Mucosa of descending colon (tissue), 3 donors: ENCODE results near the gene TMEM250. TPM values are rescaled to one million over a fixed set of nuclear protein-coding genes. Genes with fewer than 3 reads are reported as not detected.

Source experiments
- ATAC-seq: fragments of 200-7000 bp; cut with Tn5 transposase; one replicate; pipeline ENCODE4 v1.9.1; 2020; ENCODE audit warnings: mild to moderate bottlenecking, moderate library complexity
- DNase-seq, 3 donors: peaks; one replicate each; pipeline ENCODE4 v3.0.0-alpha.2; 2020
- H3K36me3 ChIP-seq: fragments of 200-600 bp; one replicate; pipeline ENCODE4 v1.8.0; 2021; ENCODE audit warnings: low read depth, mild to moderate bottlenecking
- H3K4me1 ChIP-seq: fragments of 200-600 bp; one replicate; pipeline ENCODE4 v1.8.0; 2021; ENCODE audit warnings: low read depth, mild to moderate bottlenecking
- H3K4me3 ChIP-seq: fragments of 200-600 bp; one replicate; pipeline ENCODE4 v1.8.0; 2021; ENCODE audit warnings: mild to moderate bottlenecking
- H3K9me3 ChIP-seq: fragments of 200-600 bp; one replicate; pipeline ENCODE4 v1.8.0; 2021; ENCODE audit warnings: mild to moderate bottlenecking
- intact Hi-C, 2 donors: fragments of 100-400 bp; cut with DNase I in 1 of 2; cut with micrococcal nuclease in 1 of 2; formaldehyde crosslinking; loops; one replicate each; pipeline versions ENCODE4 v1.11.0 to v1.11.1; 2022; cut with DNase I, micrococcal nuclease
- total RNA-seq, 3 donors: library from RNA; stranded (reverse); fragmentation: NEBNext Ultra II Directional in 2 of 3; extraction: Animal tissue kit (Norgen Biotek cat#: 25700) in 2 of 3; gene quantifications; one replicate each; pipeline versions ENCODE4 v1.2.1 to v1.2.4, GENCODE V29; 2021 to 2023
- TF ChIP-seq, protein P1 (sequence below): fragments of 200-600 bp; IDR thresholded peaks from one replicate; pipeline ENCODE4 v1.8.0; 2022; ENCODE audit warnings: antibody characterized with exemption, mild to moderate bottlenecking
- donor health status: DM: no; HTN: no; CAD: no; lungs with moderate emphysema.
- donor health status: DM: no; HTN: no; CAD: no.
- donor health status: DM: no; HTN: yes; CAD: no.

Gene TMEM250
- total RNA-seq, 3 donors from 2014 or later = 47.4 to 54.1 (median 52.0) TPM

DNA sequence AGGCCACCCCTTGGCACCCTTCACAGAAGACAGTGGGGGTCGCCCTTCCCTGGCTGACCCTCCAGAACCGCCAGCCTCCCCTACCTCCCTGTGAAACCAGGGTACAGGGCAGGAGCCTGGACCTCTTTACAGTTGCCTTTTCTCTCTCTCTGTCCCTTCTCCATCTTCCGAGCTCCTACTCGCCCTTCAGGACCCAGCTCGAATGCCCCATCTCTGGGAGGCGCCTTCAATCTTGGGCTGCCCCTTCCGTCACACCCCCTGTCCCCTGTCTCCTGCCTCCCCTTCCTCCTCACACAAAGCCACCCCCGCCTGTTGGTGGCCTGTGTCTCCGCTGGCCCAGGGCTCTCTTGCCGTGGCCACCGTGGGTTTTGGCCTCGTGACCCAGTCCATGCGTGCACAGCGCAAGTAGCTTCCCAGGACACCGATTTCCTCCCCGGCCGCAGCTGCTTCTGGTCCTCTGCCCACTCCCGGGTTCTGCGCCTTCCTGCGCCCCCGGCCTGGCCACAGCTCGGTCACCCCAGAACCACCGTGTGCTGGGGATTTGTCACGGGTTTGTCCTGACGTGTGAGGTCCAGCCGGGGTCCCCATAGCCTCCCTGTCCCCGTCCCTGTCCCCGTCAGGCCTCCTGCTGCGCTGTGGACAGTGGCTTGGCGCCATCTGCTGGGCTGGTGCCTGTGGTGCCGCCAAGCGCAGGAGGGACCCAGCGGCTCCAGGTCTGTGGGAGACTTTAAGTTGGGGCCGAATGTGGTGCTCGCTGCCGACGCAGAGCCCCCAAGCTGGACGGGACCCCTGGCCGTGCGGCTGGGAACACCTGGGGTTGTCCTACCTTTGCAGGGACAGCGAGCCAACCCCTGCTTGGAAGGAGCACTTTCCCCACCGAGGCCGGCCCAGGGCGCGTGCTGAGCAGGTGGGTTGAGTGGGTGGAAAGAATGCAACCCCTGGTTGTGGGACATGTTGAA, 4.0 kb upstream of the TMEM250 start:
- ATAC-seq (peak; percentile 31), DNase-seq (peak; percentile 76 to 86 (median 85))

DNA sequence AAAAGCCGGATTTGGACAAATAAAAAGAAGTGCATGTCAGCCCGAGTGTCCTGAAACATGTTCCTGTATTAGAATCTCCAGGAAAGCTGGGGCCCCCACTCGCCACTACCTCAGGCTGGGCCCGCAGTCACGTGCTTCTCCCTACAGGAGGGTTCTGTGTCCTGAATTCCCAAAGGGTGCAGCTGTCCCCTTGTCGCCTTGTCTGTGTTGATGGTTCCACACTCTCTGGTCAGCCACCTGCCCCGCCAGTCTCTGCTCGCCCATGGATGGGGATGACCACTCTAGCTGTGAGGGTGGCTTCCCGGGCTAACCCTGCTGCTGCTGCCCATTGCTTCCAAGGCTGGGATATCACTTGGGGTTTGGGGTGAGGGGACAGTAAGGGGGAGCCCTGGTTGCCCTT, 3.1 kb upstream of the TMEM250 start:
- ATAC-seq = no peak
- TF ChIP-seq, protein P1, sequence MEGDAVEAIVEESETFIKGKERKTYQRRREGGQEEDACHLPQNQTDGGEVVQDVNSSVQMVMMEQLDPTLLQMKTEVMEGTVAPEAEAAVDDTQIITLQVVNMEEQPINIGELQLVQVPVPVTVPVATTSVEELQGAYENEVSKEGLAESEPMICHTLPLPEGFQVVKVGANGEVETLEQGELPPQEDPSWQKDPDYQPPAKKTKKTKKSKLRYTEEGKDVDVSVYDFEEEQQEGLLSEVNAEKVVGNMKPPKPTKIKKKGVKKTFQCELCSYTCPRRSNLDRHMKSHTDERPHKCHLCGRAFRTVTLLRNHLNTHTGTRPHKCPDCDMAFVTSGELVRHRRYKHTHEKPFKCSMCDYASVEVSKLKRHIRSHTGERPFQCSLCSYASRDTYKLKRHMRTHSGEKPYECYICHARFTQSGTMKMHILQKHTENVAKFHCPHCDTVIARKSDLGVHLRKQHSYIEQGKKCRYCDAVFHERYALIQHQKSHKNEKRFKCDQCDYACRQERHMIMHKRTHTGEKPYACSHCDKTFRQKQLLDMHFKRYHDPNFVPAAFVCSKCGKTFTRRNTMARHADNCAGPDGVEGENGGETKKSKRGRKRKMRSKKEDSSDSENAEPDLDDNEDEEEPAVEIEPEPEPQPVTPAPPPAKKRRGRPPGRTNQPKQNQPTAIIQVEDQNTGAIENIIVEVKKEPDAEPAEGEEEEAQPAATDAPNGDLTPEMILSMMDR = no peak
- no peak for DNase-seq

More for the DNA sequence above, 4.0 kb upstream of the TMEM250 start:
- intact Hi-C loops = loop anchor here (2.0 to 10.0 kb wide), 3 partner anchors 154 to 258 kb away; no protein-coding TSS in a partner anchor
- peaks cover 20% of the 10 kb centered on the region for H3K4me1 ChIP-seq
- H3K9me3 ChIP-seq = no peaks in the 10 kb centered on the region
- TF ChIP-seq, protein P1 = peak; percentile 86
- H3K36me3 ChIP-seq = no peaks in the 10 kb centered on the region
- H3K4me3 ChIP-seq = no peak overlapping the region

DNA sequence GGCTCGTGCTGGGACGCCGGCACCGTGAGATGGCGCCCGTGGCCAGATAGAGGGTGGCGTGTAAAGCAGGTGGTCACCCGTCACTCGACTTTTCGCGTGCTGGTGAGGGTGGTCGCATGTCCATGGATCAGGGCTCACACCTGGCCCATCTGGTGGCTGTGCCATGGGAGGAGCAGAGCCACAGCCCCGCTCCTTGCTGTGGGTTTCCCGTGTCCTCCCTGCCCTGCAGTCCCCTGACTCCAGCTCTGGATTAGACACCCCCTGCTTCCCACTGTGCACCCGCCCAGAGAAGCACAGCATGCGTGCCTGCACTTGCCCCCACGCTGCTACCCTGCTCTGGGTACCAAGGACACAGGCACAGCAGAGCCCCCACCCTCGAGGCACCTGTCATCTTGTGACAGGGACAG, 1.8 kb upstream of the TMEM250 start:
- TF ChIP-seq, protein P1 = no peak
- intact Hi-C loops = loop anchor here in 1 of 2 donors (10.0 kb wide), 1 partner anchor 256 kb away; no protein-coding TSS in a partner anchor
- H3K9me3 ChIP-seq = no peaks in the 10 kb centered on the region
- no peak overlapping the region for H3K4me3 ChIP-seq
- DNase-seq (no peak), ATAC-seq (no peak)
- H3K4me1 ChIP-seq = peaks cover 32% of the 10 kb centered on the region
- peaks cover 3% of the 10 kb centered on the region for H3K36me3 ChIP-seq

More for the DNA sequence above, 3.1 kb upstream of the TMEM250 start:
- H3K9me3 ChIP-seq = no peaks in the 10 kb centered on the region
- H3K4me1 ChIP-seq = peaks cover 29% of the 10 kb centered on the region
- H3K36me3 ChIP-seq = no peaks in the 10 kb centered on the region
- no peak overlapping the region for H3K4me3 ChIP-seq
- intact Hi-C loops = loop anchor here (2.0 to 10.0 kb wide), 3 partner anchors 153 to 257 kb away; no protein-coding TSS in a partner anchor

DNA sequence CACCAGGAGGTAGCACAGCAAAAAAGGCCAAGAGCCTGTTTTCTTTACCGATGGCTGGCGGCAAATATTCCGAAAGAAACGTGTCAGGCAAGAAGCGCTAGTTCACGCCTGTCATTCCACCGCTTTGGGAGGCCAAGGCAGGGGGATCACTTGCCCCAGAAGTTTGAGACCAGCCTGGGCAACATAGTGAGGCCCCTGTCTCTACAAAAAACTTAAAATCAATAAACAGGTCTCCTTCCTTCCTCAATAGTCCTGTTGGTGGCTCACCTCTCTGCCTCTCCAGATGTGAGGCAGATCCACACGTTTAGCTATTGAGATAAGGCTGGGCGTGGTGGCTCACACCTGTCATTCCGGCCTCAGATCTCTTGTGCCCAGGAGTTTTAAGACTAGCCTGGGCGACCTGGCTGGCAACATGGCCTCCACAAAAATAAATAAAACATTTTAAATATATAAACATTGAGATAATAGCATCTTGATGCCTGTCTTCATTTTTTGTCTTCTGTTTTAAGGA, 1.3 kb upstream of the TMEM250 start:
- DNase-seq (peak in 1 of 3 donors; percentile 66), ATAC-seq (no peak)
- H3K4me1 ChIP-seq = peaks cover 32% of the 10 kb centered on the region
- H3K9me3 ChIP-seq = no peaks in the 10 kb centered on the region
- H3K4me3 ChIP-seq = no peak overlapping the region
- H3K36me3 ChIP-seq = peaks cover 5% of the 10 kb centered on the region
- intact Hi-C loops = loop anchor here in 1 of 2 donors (10.0 kb wide), 1 partner anchor 255 kb away; no protein-coding TSS in a partner anchor
- TF ChIP-seq, protein P1 = no peak

DNA sequence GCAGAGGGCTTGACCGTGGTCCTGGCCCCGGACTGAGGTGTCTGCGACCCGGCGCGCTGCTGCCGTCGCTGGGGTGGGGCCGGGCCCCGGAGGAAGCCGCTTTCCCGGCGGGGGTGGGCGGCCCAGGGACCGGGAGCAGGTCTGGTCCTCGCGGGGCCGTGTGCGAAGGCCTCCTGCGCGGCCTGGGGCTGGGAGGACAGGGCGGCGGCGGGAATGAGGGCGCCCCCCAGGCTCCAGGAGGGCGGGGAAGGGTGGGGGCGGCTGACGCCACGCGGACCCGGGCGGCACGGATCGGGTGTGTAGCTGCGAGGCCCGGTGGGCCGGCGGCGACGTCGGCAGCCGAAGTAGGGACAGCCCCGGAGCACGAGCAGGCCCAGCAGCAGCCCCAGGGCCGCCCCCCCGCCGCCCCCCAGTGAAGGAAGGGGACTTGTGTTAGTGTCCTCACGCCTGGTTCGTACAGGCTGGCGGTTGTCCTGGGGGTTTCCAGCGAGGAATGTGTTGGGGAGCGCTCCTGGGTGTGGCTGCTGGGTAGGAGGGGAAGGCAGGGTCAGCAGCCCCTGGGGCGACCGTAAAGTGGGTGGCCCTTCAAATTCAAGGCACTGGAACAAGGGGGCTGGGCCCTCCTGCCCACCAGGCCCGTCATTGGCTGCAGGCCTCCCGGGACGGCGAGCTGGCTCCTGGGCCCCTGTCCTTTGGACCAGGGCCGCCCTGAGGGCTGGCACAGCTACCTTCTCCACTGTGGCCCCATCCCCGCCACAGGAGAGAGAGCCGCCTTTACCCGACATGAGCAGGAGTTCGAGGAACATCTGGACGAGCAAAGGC, 597 bp upstream of the TMEM250 start:
- ATAC-seq (peak; percentile 23), DNase-seq (peak; percentile 44 to 77 (median 71))
- intact Hi-C loops = no loop called here
- Histone ChIP-seq H3K9me3 (no peaks in the 10 kb centered on the region), H3K4me3 (peak overlapping the region; percentile 60), H3K4me1 (peaks cover 32% of the 10 kb centered on the region), H3K36me3 (peaks cover 5% of the 10 kb centered on the region)
- TF ChIP-seq, protein P1 = no peak
